Ishikawa (cell line): ENCODE results near the gene LAGE3.

Source experiments
- EGR1 ChIP-seq: IDR thresholded peaks from 2 replicates; pipeline ENCODE4 v1.6.1; 2012
- EP300 ChIP-seq: IDR thresholded peaks from 2 replicates; pipeline ENCODE4 v1.6.1; 2012; ENCODE audit warnings: borderline replicate concordance
- FOXM1 ChIP-seq: IDR thresholded peaks from 2 replicates; pipeline ENCODE4 v1.6.1; 2012; ENCODE audit warnings: low read depth, borderline replicate concordance
- NFIC ChIP-seq: IDR thresholded peaks from 2 replicates; pipeline ENCODE4 v1.6.1; 2012
- REST ChIP-seq: IDR thresholded peaks from 2 replicates; pipeline ENCODE4 v1.6.1; 2012; ENCODE audit warnings: low read depth, mild to moderate bottlenecking
- TAF1 ChIP-seq: IDR thresholded peaks from 2 replicates; pipeline ENCODE4 v1.6.1; 2012; ENCODE audit warnings: low read depth, mild to moderate bottlenecking
- USF1 ChIP-seq: IDR thresholded peaks from 2 replicates; pipeline ENCODE4 v1.6.1; 2012
- YY1 ChIP-seq: IDR thresholded peaks from 2 replicates; pipeline ENCODE4 v1.6.1; 2012; ENCODE audit warnings: low read depth
- TF ChIP-seq, protein P1 (sequence below): IDR thresholded peaks from 2 replicates; pipeline ENCODE4 v1.6.1; 2012

DNA sequence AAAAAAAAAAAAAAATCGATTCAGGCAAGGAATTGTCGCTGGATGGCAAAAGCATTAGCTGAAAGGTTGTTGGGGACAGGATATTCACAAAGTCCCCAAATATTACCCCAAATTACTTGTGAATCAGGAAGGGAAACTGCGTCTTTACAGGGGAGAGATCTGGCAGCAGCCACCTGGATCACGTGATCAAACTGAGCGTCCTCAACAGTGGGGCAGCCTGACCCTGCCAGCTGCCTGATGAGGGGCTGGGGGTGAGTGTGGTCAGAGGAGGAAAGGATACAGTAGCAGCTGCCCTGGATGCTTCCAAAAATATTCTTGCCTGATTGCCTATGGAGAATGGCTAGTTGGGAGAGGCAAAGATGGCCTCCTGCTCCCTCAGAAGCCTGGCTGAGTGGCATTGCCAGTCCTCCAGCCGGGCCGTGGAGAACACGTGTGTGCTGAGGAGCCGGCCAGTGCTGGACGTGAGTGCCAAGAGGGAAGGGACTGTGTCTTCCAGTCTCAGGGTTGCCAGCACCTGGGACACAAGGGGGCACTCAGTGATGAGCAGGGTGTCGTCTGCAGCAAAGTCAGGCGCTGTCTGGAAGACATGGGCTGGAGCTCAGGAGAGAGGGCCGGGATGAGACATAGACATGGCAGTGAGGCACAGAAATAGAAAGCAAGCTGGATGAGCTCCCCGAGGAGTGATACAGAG is 3.0 kb upstream of the LAGE3 start:
- TF ChIP-seq USF1 (no peak), REST (no peak), NFIC (no peak), EGR1 (no peak), TAF1 (no peak), YY1 (no peak), FOXM1 (no peak), EP300 (no peak)
- TF ChIP-seq, protein P1, sequence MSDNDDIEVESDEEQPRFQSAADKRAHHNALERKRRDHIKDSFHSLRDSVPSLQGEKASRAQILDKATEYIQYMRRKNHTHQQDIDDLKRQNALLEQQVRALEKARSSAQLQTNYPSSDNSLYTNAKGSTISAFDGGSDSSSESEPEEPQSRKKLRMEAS, result no peak
